Kidney epithelial cell (primary cell): ENCODE results near the gene TREM2. TPM values are rescaled to one million over a fixed set of nuclear protein-coding genes. Genes with fewer than 3 reads are reported as not detected.

Source experiments
- DNase-seq: peaks from one replicate; pipeline ENCODE4 v3.0.0-alpha.2; 2010; ENCODE audit warnings: low read depth
- H3K27me3 ChIP-seq: 2 replicates; pipeline ENCODE4 v1.6.0; 2011; ENCODE audit warnings: low read length; ENCODE audit not compliant: control insufficient read depth, insufficient read depth
- H3K36me3 ChIP-seq: 2 replicates; pipeline ENCODE4 v1.5.1; 2011; ENCODE audit warnings: low read length; ENCODE audit not compliant: control insufficient read depth, insufficient read depth
- H3K4me3 ChIP-seq: 2 replicates; pipeline ENCODE4 v1.5.1; 2011; ENCODE audit warnings: low read depth, mild to moderate bottlenecking, control low read depth, low read length
- CTCF ChIP-seq: IDR thresholded peaks from 2 replicates; pipeline ENCODE4 v1.5.1; 2011; ENCODE audit warnings: mild to moderate bottlenecking, moderate library complexity, low read length, control low read depth, inconsistent platforms; ENCODE audit not compliant: insufficient read depth, poor library complexity, severe bottlenecking
- total RNA-seq: library from RNA; depleted of rRNA; stranded (reverse); fragments of >200 nt; gene quantifications from 2 replicates; pipeline ENCODE4 v1.2.3, GENCODE V29; 2015

TREM2 gene
- total RNA-seq, 1 donor from 2014 or later, result not detected

- DNase-seq, result no peak
- Histone ChIP-seq H3K27me3 (no peaks in the 10 kb centered on the region), H3K36me3 (no peaks in the 10 kb centered on the region), H3K4me3 (no peak overlapping the region)
- TF ChIP-seq CTCF, result no peak
Observed at GRCh38 chr6:41161851-41162552, 914 bp downstream of the TREM2 start.

- no peak for DNase-seq
- no peak for TF ChIP-seq CTCF
- Histone ChIP-seq H3K27me3 (no peaks in the 10 kb centered on the region), H3K4me3 (no peak overlapping the region), H3K36me3 (no peaks in the 10 kb centered on the region)
Observed at GRCh38 chr6:41161380-41161779, 1.5 kb downstream of the TREM2 start.

GRCh38 chr6:41160933-41161332 is 2.0 kb downstream of the TREM2 start:
- H3K36me3 ChIP-seq, result no peaks in the 10 kb centered on the region
- H3K27me3 ChIP-seq, result no peaks in the 10 kb centered on the region
- H3K4me3 ChIP-seq, result no peak overlapping the region
- DNase-seq, result no peak
- TF ChIP-seq CTCF, result no peak

DNA sequence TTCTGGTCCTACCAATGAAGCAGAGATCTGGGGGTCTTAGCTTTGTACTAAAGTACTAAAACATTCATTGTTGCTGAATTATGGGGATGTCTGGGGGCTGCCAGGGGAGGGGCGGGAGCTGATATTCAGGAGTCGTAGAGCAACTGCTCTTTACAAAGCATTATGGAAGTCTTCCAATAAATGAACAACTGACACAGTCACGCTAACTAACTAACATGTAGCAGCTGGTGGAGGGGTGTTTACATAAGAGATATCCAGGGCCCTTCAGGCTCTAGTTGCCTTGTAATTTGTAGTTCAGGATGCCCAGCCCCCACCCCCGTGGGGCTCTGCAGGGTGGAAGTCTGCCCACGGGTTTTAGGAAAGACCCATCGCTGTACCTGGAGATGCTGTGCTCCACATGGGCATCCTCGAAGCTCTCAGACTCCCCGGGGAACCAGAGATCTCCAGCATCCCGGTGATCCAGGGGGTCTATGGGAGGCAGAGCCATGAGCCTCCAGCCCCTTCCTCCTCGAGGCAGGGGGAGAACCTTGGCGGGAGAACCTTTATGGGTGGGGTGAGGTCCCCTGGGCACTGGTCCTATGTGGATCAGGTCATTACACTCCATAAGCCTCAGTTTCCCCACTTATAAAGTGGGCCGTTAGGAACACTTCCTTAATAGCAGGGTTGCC is 3.4 kb downstream of the TREM2 start:
- no peak for TF ChIP-seq CTCF
- DNase-seq, result no peak
- Histone ChIP-seq H3K27me3 (no peaks in the 10 kb centered on the region), H3K4me3 (no peak overlapping the region), H3K36me3 (no peaks in the 10 kb centered on the region)

- H3K36me3 ChIP-seq, result no peaks in the 10 kb centered on the region
- no peak for DNase-seq
- H3K4me3 ChIP-seq, result no peak overlapping the region
- TF ChIP-seq CTCF, result no peak
- H3K27me3 ChIP-seq, result peaks cover 2% of the 10 kb centered on the region
Observed at GRCh38 chr6:41157323-41157722, 5.6 kb downstream of the TREM2 start.

DNA sequence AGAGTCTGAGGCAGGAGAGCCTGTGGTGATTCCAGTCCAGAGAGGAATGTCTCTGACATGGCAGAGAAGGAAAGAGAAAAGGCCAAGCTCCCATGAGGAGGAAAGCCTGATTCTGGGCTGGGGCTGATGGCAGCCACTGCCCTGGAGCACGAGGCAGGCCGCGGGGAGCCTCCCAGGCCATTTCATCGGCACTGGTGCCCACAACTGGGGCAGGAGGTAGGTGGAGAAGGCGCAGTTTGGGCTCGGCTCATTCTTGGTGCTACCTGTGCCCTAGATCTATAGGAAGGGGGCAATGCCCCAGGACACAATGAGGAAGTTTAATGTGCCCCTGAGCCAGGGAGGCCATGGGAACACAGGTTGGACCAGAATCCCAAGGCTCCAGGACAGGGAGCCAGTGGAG is 6.1 kb downstream of the TREM2 start:
- H3K4me3 ChIP-seq, result no peak overlapping the region
- no peaks in the 10 kb centered on the region for H3K36me3 ChIP-seq
- H3K27me3 ChIP-seq, result peaks cover 2% of the 10 kb centered on the region
- TF ChIP-seq CTCF, result no peak
- DNase-seq, result no peak
